Activated B cell treated with CpG ODN at 0.5 μM for 24 hours (primary cell): ENCODE data around the gene IDH3A. TPM values are rescaled to one million over a fixed set of nuclear protein-coding genes. Genes with fewer than 3 reads are reported as not detected.

Experiments used
- ATAC-seq: fragments of 200-7000 bp; cut with Tn5 transposase; one replicate; pipeline ENCODE4 v1.10.0; 2021; ENCODE audit warnings: low read depth, mild to moderate bottlenecking, moderate library complexity
- CTCF ChIA-PET: fragments of 350-600 bp; sonication (Branson Sonifier 250); formaldehyde crosslinking; loops from one replicate; lab custom pipeline; 2021; ENCODE audit warnings: antibody characterized with exemption; lab: Charles Lee
- POLR2A ChIA-PET: fragments of 350-600 bp; sonication (Branson Sonifier 250); formaldehyde crosslinking; loops from one replicate; lab custom pipeline; 2021; ENCODE audit warnings: antibody characterized with exemption; lab: Charles Lee
- DNase-seq: peaks from one replicate; pipeline ENCODE4 v3.0.0; 2022
- H3K27ac Mint-ChIP-seq: one replicate; pipeline ENCODE4 v1.8.0; 2020; ENCODE audit warnings: mixed read lengths
- H3K27me3 Mint-ChIP-seq: one replicate; pipeline ENCODE4 v1.8.0; 2021; ENCODE audit warnings: mixed read lengths
- H3K36me3 Mint-ChIP-seq: one replicate; pipeline ENCODE4 v1.8.0; 2021; ENCODE audit warnings: low read depth, mixed read lengths
- H3K4me1 Mint-ChIP-seq: one replicate; pipeline ENCODE4 v1.8.0; 2021; ENCODE audit warnings: mixed read lengths
- H3K4me3 Mint-ChIP-seq: one replicate; pipeline ENCODE4 v1.8.0; 2020; ENCODE audit warnings: mild to moderate bottlenecking, mixed read lengths
- H3K9me3 Mint-ChIP-seq: one replicate; pipeline ENCODE4 v1.8.0; 2020; ENCODE audit warnings: mixed read lengths
- intact Hi-C: fragments of 100-400 bp; cut with micrococcal nuclease; formaldehyde crosslinking; loops from one replicate; pipeline ENCODE4 v1.15.1; 2024
- total RNA-seq: library from RNA; stranded (reverse); gene quantifications from 2 replicates; pipeline ENCODE4 v1.2.3, GENCODE V29; 2022
- TF ChIP-seq, protein P1 (sequence below): fragments of 200-600 bp; IDR thresholded peaks from one replicate; pipeline ENCODE4 v1.8.0; 2022; ENCODE audit warnings: antibody characterized with exemption, mild to moderate bottlenecking

IDH3A gene
- total RNA-seq, 1 donor from 2014 or later, result 124 TPM

DNA sequence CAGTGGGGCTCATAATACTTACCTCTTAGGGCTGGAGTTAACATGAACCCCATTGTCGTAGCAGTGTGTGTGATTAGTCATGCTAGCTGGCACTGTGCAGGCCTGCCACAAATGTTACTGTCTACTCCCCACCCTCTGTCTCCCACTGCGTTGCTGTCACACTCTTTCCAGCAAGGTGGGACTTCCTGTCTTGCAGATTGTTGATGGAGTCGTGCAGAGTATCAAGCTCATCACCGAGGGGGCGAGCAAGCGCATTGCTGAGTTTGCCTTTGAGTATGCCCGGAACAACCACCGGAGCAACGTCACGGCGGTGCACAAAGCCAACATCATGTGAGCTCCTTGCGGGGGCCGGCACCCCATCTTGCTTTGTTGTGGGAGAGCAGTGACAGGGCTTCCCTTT, 12.9 kb downstream of the IDH3A start:
- H3K27ac Mint-ChIP-seq, result no peak overlapping the region
- POLR2A ChIA-PET, result interaction anchor here (0.7 kb wide), 1 partner anchor 12 kb away, joined by 4 read pairs; no protein-coding TSS in a partner anchor
- no peaks in the 10 kb centered on the region for H3K27me3 Mint-ChIP-seq
- no peak overlapping the region for H3K4me3 Mint-ChIP-seq
- H3K9me3 Mint-ChIP-seq, result no peaks in the 10 kb centered on the region
- DNase-seq (no peak), ATAC-seq (no peak)
- H3K36me3 Mint-ChIP-seq, result peaks cover 83% of the 10 kb centered on the region
- intact Hi-C loops, result no loop called here
- TF ChIP-seq, protein P1, sequence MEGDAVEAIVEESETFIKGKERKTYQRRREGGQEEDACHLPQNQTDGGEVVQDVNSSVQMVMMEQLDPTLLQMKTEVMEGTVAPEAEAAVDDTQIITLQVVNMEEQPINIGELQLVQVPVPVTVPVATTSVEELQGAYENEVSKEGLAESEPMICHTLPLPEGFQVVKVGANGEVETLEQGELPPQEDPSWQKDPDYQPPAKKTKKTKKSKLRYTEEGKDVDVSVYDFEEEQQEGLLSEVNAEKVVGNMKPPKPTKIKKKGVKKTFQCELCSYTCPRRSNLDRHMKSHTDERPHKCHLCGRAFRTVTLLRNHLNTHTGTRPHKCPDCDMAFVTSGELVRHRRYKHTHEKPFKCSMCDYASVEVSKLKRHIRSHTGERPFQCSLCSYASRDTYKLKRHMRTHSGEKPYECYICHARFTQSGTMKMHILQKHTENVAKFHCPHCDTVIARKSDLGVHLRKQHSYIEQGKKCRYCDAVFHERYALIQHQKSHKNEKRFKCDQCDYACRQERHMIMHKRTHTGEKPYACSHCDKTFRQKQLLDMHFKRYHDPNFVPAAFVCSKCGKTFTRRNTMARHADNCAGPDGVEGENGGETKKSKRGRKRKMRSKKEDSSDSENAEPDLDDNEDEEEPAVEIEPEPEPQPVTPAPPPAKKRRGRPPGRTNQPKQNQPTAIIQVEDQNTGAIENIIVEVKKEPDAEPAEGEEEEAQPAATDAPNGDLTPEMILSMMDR, result no peak
- H3K4me1 Mint-ChIP-seq, result peaks cover 7% of the 10 kb centered on the region
- CTCF ChIA-PET, result interaction anchor here (2.1 kb wide), 1 partner anchor 34 kb away, joined by 5 read pairs; no protein-coding TSS in a partner anchor

DNA sequence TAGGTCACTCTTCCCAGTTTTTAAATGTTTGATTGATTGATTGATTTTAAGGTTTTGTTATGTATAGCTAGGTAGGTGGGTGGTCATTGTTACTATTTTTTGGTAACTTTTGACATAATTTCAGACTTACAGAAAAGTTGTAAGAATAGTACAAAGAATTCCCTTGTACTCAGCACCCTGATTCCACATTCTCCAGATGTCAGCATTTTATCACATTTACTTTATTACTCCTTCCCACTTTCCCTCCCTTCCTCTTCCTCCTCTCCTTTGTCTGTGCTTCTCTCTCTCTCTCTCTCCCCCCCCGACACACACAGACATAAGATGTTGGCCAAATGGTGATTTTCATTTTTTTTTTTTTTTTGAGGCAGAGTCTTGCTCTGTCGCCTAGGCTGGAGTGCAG, 14.8 kb downstream of the IDH3A start:
- Mint-ChIP-seq H3K36me3 (peaks cover 81% of the 10 kb centered on the region), H3K4me3 (no peak overlapping the region), H3K27me3 (no peaks in the 10 kb centered on the region), H3K4me1 (peaks cover 26% of the 10 kb centered on the region), H3K9me3 (no peaks in the 10 kb centered on the region), H3K27ac (no peak overlapping the region)
- TF ChIP-seq, protein P1, result no peak
- POLR2A ChIA-PET, result interaction anchor here (0.8 to 1.3 kb wide), 2 partner anchors 8 to 131 kb away, joined by 4 to 8 read pairs; no protein-coding TSS in a partner anchor
- DNase-seq (no peak), ATAC-seq (no peak)
- intact Hi-C loops, result no loop called here
- CTCF ChIA-PET, result no interaction called here

DNA sequence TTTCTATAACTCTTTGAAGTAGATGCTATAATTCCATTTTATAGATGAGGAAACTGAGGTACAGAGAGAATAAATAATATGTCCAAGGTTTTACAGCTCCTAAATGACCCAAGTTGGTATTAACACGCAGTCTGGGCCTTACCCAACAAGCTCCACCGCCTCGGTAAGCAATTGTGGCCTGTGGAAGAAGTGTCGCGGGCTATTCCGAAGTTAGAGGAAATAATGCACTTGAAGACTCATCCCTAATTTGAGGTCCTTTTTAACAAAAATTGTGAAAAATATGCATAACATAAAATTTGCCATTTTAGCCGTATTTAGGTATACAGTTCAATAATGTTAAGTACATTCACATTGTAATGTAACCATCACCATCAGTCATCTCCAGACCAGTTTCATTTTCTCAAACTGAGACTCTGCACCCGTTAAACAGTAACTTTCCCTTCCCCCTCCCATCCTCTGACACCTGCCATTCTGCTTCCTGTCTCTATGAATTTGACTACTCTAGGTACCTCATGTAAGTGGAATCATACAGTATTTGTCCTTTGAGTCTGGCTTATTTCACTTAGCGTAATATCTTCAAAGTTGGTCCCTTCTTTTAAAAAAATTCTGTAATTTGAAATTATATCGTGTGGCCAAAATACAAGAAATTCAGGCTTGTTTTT, 18.2 kb downstream of the IDH3A start:
- TF ChIP-seq, protein P1, result no peak
- Mint-ChIP-seq H3K4me1 (peaks cover 59% of the 10 kb centered on the region), H3K9me3 (no peaks in the 10 kb centered on the region), H3K27me3 (no peaks in the 10 kb centered on the region), H3K4me3 (peak overlapping the region; percentile 61), H3K27ac (peak overlapping the region; percentile 90), H3K36me3 (peaks cover 72% of the 10 kb centered on the region)
- ChIA-PET POLR2A (interaction anchor here (0.6 to 2.2 kb wide), 4 partner anchors 15 to 35 kb away, joined by 3 to 8 read pairs (median 6); partner anchors contain the start of gene IDH3A), CTCF (interaction anchor here (3.2 kb wide), 1 partner anchor 28 kb away, joined by 15 read pairs; no protein-coding TSS in a partner anchor)
- DNase-seq, result no peak
- peak; percentile 73 for ATAC-seq
- intact Hi-C loops, result loop anchor here (1.0 kb wide), 2 partner anchors 11 to 18 kb away; partner anchors contain the start of gene IDH3A

DNA sequence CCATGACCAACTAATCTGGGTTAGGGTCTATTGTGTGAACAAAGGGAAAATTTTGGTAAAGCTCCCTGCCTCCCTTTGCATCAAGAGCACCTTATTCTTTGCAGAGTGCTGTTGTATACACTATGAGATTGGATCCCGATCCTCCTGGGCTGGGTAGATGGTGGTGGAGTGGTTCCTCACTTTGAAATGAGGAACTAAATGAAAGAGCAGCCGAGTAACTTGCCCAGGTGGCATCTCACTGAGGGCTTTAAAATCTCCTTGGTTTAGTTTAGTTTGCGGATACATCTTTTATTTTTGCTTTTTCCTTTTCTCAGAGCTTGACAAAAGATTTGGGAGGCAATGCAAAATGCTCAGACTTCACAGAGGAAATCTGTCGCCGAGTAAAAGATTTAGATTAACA, 19.4 kb downstream of the IDH3A start:
- peaks cover 72% of the 10 kb centered on the region for H3K4me1 Mint-ChIP-seq
- POLR2A ChIA-PET, result interaction anchor here (0.7 to 2.2 kb wide), 3 partner anchors 19 to 186 kb away, joined by 3 to 8 read pairs (median 5); partner anchors contain the start of gene IDH3A

More for the DNA sequence above, 19.4 kb downstream of the IDH3A start:
- peak; percentile 28 for ATAC-seq
- intact Hi-C loops, result no loop called here
- Mint-ChIP-seq H3K36me3 (peaks cover 67% of the 10 kb centered on the region), H3K27me3 (no peaks in the 10 kb centered on the region), H3K9me3 (no peaks in the 10 kb centered on the region), H3K27ac (peak overlapping the region; percentile 86), H3K4me3 (peak overlapping the region; percentile 58)
- CTCF ChIA-PET, result interaction anchor here (1.0 to 3.2 kb wide), 2 partner anchors 27 to 55 kb away, joined by 3 to 15 read pairs; no protein-coding TSS in a partner anchor
- TF ChIP-seq, protein P1, result no peak
- no peak for DNase-seq
